Measurements from ENCODE around the gene SOX2.

Gene SOX2

DNA sequence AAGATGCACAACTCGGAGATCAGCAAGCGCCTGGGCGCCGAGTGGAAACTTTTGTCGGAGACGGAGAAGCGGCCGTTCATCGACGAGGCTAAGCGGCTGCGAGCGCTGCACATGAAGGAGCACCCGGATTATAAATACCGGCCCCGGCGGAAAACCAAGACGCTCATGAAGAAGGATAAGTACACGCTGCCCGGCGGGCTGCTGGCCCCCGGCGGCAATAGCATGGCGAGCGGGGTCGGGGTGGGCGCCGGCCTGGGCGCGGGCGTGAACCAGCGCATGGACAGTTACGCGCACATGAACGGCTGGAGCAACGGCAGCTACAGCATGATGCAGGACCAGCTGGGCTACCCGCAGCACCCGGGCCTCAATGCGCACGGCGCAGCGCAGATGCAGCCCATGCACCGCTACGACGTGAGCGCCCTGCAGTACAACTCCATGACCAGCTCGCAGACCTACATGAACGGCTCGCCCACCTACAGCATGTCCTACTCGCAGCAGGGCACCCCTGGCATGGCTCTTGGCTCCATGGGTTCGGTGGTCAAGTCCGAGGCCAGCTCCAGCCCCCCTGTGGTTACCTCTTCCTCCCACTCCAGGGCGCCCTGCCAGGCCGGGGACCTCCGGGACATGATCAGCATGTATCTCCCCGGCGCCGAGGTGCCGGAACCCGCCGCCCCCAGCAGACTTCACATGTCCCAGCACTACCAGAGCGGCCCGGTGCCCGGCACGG is 991 bp downstream of the SOX2 start:
- Histone ChIP-seq H3K4me1 (ENCODE audit: control insufficient read depth, insufficient read depth, low read depth, low read length) (peaks cover 18% of the 10 kb centered on the region), H4K8ac (ENCODE audit: low read length) (no peak overlapping the region), H3K4me2 (ENCODE audit: low read length, poor library complexity, severe bottlenecking) (peak overlapping the region; percentile 92), H3K9ac (ENCODE audit: low read length) (no peak overlapping the region), H3K23ac (ENCODE audit: low read length in 2 of 2) (peak overlapping the region in 1 of 2 experiments; percentile 99), H2BK120ac (ENCODE audit: low read depth, low read length) (no peak overlapping the region), H3K14ac (ENCODE audit: low read length in 2 of 2) (no peak overlapping the region), H2AFZ (ENCODE audit: low read depth, low read length) (no peak overlapping the region), H3K79me1 (replicated peaks; ENCODE audit: low read length, poor library complexity, severe bottlenecking) (no peaks in the 10 kb centered on the region), H3K27me3 (ENCODE audit: control insufficient read depth in 1 of 2, insufficient read depth in 1 of 2, low read length in 2 of 2) (peaks cover 33 to 91% of the 10 kb centered on the region in 2 experiments), H2BK12ac (ENCODE audit: low read length in 2 of 2) (no peak overlapping the region), H3K36me3 (ENCODE audit: control insufficient read depth in 1 of 2, insufficient read depth in 2 of 2, low read depth in 1 of 2, low read length in 2 of 2) (no peaks in the 10 kb centered on the region), H2AK5ac (ENCODE audit: low read length, severe bottlenecking) (no peak overlapping the region), H3K9me3 (ENCODE audit: control insufficient read depth, low read length) (no peaks in the 10 kb centered on the region), H3K4ac (ENCODE audit: low read depth in 1 of 2, low read length in 2 of 2) (no peak overlapping the region), H3K4me3 (ENCODE audit: insufficient read depth in 1 of 2, low read depth in 1 of 2, low read length in 2 of 2) (peak overlapping the region; percentile 51 to 70), H4K91ac (ENCODE audit: low read length) (no peak overlapping the region), H2BK5ac (ENCODE audit: low read depth, low read length, poor library complexity, severe bottlenecking) (no peak overlapping the region), H3K18ac (ENCODE audit: low read depth in 1 of 2, low read length in 2 of 2) (no peak overlapping the region), H3K27ac (ENCODE audit: low read length, poor library complexity, severe bottlenecking) (no peak overlapping the region), H2BK15ac (ENCODE audit: low read depth, poor library complexity, severe bottlenecking) (no peak overlapping the region)
- WGBS = under 1% methylated on average over 50 of the region's 65 CpGs
- DNase-seq = peak; percentile 27

DNA sequence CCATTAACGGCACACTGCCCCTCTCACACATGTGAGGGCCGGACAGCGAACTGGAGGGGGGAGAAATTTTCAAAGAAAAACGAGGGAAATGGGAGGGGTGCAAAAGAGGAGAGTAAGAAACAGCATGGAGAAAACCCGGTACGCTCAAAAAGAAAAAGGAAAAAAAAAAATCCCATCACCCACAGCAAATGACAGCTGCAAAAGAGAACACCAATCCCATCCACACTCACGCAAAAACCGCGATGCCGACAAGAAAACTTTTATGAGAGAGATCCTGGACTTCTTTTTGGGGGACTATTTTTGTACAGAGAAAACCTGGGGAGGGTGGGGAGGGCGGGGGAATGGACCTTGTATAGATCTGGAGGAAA is 1.5 kb downstream of the SOX2 start:
- no peak overlapping the region for H2AFZ ChIP-seq (ENCODE audit: low read depth, low read length)
- H3K36me3 ChIP-seq (ENCODE audit: control insufficient read depth in 1 of 2, insufficient read depth in 2 of 2, low read depth in 1 of 2, low read length in 2 of 2) = no peaks in the 10 kb centered on the region
- H3K14ac ChIP-seq (ENCODE audit: low read length in 2 of 2) = no peak overlapping the region
- H3K4me1 ChIP-seq (ENCODE audit: control insufficient read depth, insufficient read depth, low read depth, low read length) = peaks cover 18% of the 10 kb centered on the region
- no peak overlapping the region for H2BK15ac ChIP-seq (ENCODE audit: low read depth, poor library complexity, severe bottlenecking)
- no peak overlapping the region for H3K27ac ChIP-seq (ENCODE audit: low read length, poor library complexity, severe bottlenecking)
- H3K18ac ChIP-seq (ENCODE audit: low read depth in 1 of 2, low read length in 2 of 2) = no peak overlapping the region
- H3K23ac ChIP-seq (ENCODE audit: low read length in 2 of 2) = no peak overlapping the region
- no peaks in the 10 kb centered on the region for H3K9me3 ChIP-seq (ENCODE audit: control insufficient read depth, low read length)
- H3K79me1 ChIP-seq (replicated peaks; ENCODE audit: low read length, poor library complexity, severe bottlenecking) = no peaks in the 10 kb centered on the region
- no peak overlapping the region for H4K91ac ChIP-seq (ENCODE audit: low read length)
- no peak overlapping the region for H4K8ac ChIP-seq (ENCODE audit: low read length)
- 0% methylated on average over 4 of the region's 11 CpGs for WGBS
- H2BK120ac ChIP-seq (ENCODE audit: low read depth, low read length) = no peak overlapping the region
- peak overlapping the region; percentile 20 for H2BK5ac ChIP-seq (ENCODE audit: low read depth, low read length, poor library complexity, severe bottlenecking)
- H2AK5ac ChIP-seq (ENCODE audit: low read length, severe bottlenecking) = no peak overlapping the region
- H2BK12ac ChIP-seq (ENCODE audit: low read length in 2 of 2) = no peak overlapping the region
- no peak overlapping the region for H3K9ac ChIP-seq (ENCODE audit: low read length)
- peaks cover 34 to 91% of the 10 kb centered on the region in 2 experiments for H3K27me3 ChIP-seq (ENCODE audit: control insufficient read depth in 1 of 2, insufficient read depth in 1 of 2, low read length in 2 of 2)
- no peak for DNase-seq
- H3K4me2 ChIP-seq (ENCODE audit: low read length, poor library complexity, severe bottlenecking) = peak overlapping the region; percentile 92
- H3K4me3 ChIP-seq (ENCODE audit: insufficient read depth in 1 of 2, low read depth in 1 of 2, low read length in 2 of 2) = peak overlapping the region in 1 of 2 experiments; percentile 70
- H3K4ac ChIP-seq (ENCODE audit: low read depth in 1 of 2, low read length in 2 of 2) = no peak overlapping the region

GRCh38 chr3:181713676-181714612 is 2.2 kb downstream of the SOX2 start:
- H3K79me1 ChIP-seq (replicated peaks; ENCODE audit: low read length, poor library complexity, severe bottlenecking) = no peaks in the 10 kb centered on the region
- H3K27ac ChIP-seq (ENCODE audit: low read length, poor library complexity, severe bottlenecking) = no peak overlapping the region
- no peaks in the 10 kb centered on the region for H3K9me3 ChIP-seq (ENCODE audit: control insufficient read depth, low read length)
- no peak overlapping the region for H3K4ac ChIP-seq (ENCODE audit: low read depth in 1 of 2, low read length in 2 of 2)
- no peak overlapping the region for H2BK12ac ChIP-seq (ENCODE audit: low read length in 2 of 2)
- H2BK120ac ChIP-seq (ENCODE audit: low read depth, low read length) = no peak overlapping the region
- H3K23ac ChIP-seq (ENCODE audit: low read length in 2 of 2) = no peak overlapping the region
- peaks cover 18% of the 10 kb centered on the region for H3K4me1 ChIP-seq (ENCODE audit: control insufficient read depth, insufficient read depth, low read depth, low read length)
- 0% methylated on average over 2 of the region's 13 CpGs for WGBS
- H3K18ac ChIP-seq (ENCODE audit: low read depth in 1 of 2, low read length in 2 of 2) = no peak overlapping the region
- H2AFZ ChIP-seq (ENCODE audit: low read depth, low read length) = no peak overlapping the region
- H3K27me3 ChIP-seq (ENCODE audit: control insufficient read depth in 1 of 2, insufficient read depth in 1 of 2, low read length in 2 of 2) = peaks cover 37 to 91% of the 10 kb centered on the region in 2 experiments
- DNase-seq = no peak
- no peak overlapping the region for H3K9ac ChIP-seq (ENCODE audit: low read length)
- H3K36me3 ChIP-seq (ENCODE audit: control insufficient read depth in 1 of 2, insufficient read depth in 2 of 2, low read depth in 1 of 2, low read length in 2 of 2) = no peaks in the 10 kb centered on the region
- H3K14ac ChIP-seq (ENCODE audit: low read length in 2 of 2) = no peak overlapping the region
- peak overlapping the region; percentile 92 for H3K4me2 ChIP-seq (ENCODE audit: low read length, poor library complexity, severe bottlenecking)
- no peak overlapping the region for H2AK5ac ChIP-seq (ENCODE audit: low read length, severe bottlenecking)
- H4K8ac ChIP-seq (ENCODE audit: low read length) = no peak overlapping the region
- no peak overlapping the region for H3K4me3 ChIP-seq (ENCODE audit: insufficient read depth in 1 of 2, low read depth in 1 of 2, low read length in 2 of 2)
- no peak overlapping the region for H2BK5ac ChIP-seq (ENCODE audit: low read depth, low read length, poor library complexity, severe bottlenecking)
- no peak overlapping the region for H4K91ac ChIP-seq (ENCODE audit: low read length)
- H2BK15ac ChIP-seq (ENCODE audit: low read depth, poor library complexity, severe bottlenecking) = no peak overlapping the region

All from mesenchymal stem cell (in vitro differentiated cells and primary cell).